HG03159 (cell line): ENCODE results near the gene UNC5B.

ENCODE experiments used
- ATAC-seq: cut with Tn5 transposase; IDR thresholded peaks from one replicate; pipeline ENCODE4 v1.9.1; 2021; ENCODE audit warnings: mild to moderate bottlenecking, moderate library complexity; ENCODE audit not compliant: unreplicated experiment

UNC5B gene

DNA sequence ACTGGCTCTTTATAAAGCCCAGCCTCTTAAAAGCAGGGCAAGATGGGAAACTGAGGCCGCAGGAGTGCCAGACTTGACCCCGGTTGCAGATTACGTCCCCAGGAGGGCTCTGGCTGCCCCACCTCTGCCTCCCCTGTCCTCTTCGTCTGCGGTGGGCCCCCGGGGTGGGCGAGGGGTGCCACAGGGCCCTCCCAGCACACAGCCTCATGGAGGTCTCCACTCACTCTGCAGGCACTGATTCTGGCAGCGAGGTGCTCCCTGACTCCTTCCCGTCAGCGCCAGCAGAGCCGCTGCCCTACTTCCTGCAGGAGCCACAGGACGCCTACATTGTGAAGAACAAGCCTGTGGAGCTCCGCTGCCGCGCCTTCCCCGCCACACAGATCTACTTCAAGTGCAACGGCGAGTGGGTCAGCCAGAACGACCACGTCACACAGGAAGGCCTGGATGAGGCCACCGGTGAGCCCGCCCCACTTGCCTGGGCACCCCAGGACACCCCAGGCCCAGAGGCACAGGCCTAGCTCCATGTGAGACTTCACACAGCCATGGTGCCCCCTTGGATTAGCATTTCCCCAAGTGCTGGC is 67.3 kb downstream of the UNC5B start:
- no peak for ATAC-seq

DNA sequence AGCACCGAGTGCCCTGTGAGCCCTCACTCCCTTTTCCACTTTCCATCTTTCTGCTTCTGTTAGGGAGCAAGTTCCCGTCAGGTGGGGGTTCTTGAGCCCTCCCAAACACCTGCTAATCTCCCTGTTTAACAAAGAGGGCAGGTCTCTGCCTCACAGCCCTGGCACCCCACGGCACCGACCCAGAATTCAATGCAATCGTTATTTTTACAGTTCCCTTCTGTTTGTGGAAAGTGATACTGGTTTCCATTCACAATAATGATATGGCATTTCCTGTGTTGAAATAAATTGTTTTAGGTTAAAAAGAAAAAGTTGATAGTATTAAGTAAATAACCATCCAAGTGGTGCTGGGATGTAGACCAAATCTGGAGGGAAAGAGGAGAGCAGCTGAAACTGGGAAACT is 67.8 kb downstream of the UNC5B start:
- no peak for ATAC-seq

DNA sequence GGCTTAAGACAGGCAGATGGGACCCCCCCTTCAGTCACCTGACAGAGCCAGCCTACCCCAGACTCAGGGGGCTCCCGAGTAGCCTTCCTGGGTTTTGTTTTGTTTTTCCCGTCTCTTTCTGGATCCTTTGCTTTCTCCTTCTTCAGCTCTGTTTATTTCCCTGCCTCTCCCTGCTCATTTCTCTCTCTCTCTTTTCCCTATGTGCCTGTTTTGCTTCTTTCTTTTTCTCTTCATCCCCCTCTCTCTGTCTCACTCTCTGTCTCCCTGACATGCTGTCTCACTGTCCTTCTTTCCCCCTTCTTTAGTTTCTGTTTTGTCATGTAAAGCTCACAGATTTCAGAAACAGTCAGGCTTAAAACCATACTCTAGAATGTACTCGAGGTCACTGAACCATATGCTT is 68.5 kb downstream of the UNC5B start:
- ATAC-seq: no peak

DNA sequence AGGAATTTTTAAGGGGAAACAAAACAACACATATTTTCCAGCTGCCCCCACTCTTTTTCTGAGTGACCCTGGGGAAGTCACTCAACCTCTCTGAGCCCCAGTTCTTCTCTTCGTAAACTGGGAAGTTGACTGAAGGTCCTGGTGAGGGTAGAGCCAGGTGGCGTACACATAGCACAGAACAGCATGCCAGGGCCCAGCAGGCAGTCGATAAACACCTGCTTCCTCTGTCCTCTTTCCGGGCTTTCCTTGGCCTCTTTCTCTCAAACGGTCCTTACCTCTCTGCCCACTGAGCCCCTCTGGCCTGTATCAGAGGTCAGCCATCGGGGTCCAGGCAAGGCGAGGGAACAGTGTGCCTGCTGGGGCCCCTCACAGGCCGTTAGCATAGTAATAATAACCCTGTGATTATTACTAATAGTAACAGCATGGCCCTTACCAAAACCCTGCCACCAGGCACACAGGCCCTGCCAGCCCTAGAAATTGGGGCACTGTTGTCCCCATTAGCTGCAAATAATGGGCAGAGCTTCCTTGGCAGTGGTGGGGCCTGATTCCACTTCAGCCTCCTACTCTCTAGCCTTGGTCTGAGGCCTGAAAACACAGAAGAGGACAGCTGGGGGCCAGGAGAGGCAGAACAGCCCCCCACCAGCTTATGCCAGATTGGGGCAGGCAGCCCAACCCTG is 69.4 kb downstream of the UNC5B start:
- ATAC-seq: no peak

DNA sequence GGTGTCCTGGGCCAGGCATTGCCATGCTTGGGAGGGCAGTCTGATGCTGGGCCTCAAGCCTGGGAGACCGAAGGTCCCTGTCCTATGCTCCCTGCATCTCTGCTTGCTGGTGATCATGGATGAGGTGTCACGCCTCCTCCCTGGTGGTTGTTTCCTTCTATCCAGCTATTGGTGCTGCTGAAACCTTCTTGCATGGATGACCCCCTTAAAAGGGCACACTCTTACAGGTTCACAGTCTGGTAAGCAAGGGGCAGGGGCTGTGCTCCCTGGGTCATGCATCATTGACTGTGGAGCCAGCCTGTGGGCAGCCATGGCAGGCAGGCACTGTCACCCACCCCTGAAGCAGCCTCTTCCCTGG is 69.9 kb downstream of the UNC5B start:
- ATAC-seq: no peak

DNA sequence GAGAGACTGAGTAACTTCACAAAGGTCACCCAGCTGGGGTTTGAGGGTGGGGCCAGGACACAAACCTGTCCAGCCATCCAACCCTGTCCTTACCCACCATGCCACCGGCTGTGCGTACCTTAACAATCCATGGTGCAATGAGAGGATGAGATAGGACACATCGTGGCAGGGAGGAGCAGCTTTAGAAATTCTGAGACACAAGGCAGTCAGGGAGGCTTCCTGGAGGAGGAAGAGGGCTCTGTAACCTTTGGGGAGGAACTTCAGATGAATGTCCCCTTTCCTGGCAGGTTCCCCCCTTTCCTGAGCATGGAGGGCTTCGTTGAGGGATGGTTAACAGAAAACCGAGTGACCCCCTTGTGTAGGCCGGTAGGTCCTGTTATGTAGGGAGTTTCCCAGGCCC is 71.0 kb downstream of the UNC5B start:
- ATAC-seq: no peak

DNA sequence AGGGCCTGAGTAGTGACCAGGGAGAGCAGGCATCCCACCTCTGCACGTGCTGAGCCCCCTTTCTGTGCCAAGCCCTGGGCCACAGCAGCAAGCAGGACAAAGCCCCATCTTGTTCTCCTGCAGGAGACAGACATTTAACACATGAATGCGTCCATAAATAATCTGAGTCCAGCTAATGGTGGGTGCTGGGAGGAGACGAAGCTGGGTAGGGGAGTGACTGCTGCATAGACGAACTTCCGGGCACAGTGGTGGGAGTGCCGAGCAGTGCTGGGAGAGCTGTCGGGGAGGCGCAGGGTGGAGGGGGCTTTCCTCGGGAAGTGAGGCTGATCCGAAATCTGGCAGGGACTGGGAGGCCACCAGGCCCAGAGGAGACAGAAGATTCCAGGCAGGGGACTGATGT is 71.5 kb downstream of the UNC5B start:
- ATAC-seq: no peak

DNA sequence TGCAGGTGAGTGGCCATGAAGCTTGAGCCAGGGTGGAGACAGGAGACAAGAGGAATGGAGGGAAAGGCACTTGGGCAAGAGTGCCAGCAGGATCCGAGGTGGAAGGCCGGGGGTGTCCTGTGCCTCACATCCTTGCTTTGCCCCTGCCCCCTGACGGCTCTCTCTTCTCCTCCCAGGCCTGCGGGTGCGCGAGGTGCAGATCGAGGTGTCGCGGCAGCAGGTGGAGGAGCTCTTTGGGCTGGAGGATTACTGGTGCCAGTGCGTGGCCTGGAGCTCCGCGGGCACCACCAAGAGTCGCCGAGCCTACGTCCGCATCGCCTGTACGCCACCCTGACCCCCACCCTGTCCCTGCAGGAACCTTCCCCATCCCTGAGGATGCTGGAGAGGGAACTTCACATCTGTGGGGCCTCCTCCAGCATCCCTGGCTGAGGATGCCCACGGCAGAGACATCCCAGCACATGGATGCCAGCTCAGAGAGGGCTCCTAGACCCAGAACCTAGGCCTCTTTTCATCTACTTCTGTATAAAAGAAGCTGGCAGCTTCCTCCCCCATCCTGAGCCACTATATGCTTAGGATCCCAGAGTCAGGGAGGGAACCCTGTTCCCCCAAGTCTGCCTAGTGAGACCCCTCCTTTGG is 72.3 kb downstream of the UNC5B start:
- ATAC-seq: no peak

DNA sequence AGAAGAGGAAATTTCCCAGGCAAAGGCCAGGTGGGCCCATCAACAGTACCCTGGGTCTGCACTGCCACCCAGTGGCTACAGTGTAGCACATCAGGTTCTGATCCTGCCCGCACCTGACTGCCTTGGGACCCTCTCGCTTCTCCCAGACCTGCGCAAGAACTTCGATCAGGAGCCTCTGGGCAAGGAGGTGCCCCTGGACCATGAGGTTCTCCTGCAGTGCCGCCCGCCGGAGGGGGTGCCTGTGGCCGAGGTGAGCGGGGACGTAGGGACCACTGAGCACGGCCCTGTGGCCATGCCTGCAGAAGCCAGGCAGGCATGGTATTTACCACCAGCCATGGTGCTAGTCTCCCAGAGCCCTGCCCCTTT is 72.8 kb downstream of the UNC5B start:
- ATAC-seq: no peak

DNA sequence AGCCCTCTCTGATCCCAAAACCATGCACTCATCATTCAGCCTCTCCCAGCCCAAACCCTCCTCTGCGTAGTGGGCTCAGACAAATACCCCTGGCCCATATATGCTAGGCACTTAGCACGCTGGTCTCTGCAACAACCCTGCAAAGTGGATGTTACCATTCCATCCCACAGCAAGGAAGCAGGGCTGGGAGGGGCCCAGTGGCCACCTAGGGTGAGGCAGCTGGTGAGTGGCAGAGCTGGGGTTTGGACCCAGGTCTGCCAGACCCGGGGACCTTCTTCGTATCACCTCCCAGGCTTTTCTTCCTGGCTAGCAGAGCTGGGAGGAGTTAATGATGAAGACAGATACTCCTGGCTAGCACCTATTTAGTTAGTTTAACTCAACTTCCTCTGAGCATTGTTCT is 73.6 kb downstream of the UNC5B start:
- no peak for ATAC-seq

DNA sequence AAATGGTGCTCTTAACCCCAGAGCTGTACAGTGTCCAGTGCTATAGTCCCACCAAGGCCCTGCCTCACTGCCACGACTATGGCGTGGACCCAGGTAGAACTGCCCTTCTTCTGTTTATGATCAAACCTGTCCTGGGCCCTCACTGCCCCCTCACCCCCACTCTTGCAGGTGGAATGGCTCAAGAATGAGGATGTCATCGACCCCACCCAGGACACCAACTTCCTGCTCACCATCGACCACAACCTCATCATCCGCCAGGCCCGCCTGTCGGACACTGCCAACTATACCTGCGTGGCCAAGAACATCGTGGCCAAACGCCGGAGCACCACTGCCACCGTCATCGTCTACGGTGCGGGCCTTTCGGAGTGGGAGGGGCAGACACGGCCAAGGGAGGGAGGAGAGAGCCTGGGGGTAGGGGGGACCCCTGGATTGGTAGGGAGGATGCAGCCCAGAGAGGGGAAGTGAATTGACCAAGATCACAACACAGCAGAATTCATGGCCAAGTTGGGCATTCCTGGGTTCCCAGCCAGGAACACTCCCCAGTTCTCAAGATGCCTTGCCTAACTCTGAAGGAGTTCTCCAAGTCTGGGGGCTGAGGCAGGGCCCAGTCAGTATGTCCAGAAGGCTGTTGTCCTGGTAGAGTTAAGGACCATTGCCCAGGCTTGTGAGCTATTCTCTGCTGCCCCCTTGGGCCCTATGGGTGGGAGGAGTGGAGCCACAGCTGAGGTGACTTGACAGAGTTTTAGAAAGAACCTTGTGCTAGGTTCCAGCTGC is 74.3 kb downstream of the UNC5B start:
- ATAC-seq: no peak

DNA sequence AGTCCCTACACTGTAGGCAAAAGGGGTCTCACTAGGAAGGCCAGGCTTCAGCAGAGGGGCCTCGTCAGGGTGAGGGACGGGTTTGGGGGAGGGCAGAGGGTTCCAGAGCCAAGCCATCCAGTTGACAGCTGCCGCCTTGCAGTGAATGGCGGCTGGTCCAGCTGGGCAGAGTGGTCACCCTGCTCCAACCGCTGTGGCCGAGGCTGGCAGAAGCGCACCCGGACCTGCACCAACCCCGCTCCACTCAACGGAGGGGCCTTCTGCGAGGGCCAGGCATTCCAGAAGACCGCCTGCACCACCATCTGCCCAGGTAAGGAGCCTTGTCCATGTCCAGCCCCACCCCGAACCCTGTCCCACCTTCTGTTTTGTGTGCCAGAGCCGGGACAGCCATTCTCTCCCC is 75.1 kb downstream of the UNC5B start:
- no peak for ATAC-seq

DNA sequence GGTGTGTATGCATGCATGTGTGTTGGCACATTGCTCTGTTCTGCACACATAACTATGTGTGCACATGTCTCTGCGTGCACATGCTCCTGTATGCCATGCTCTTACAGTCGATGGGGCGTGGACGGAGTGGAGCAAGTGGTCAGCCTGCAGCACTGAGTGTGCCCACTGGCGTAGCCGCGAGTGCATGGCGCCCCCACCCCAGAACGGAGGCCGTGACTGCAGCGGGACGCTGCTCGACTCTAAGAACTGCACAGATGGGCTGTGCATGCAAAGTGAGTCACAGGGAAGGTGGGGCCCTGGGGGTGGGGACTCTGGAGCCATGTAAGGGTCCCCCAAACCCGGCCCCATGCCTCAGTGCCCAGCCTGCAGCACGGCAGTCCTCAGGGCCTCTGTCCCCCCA is 76.1 kb downstream of the UNC5B start:
- no peak for ATAC-seq

DNA sequence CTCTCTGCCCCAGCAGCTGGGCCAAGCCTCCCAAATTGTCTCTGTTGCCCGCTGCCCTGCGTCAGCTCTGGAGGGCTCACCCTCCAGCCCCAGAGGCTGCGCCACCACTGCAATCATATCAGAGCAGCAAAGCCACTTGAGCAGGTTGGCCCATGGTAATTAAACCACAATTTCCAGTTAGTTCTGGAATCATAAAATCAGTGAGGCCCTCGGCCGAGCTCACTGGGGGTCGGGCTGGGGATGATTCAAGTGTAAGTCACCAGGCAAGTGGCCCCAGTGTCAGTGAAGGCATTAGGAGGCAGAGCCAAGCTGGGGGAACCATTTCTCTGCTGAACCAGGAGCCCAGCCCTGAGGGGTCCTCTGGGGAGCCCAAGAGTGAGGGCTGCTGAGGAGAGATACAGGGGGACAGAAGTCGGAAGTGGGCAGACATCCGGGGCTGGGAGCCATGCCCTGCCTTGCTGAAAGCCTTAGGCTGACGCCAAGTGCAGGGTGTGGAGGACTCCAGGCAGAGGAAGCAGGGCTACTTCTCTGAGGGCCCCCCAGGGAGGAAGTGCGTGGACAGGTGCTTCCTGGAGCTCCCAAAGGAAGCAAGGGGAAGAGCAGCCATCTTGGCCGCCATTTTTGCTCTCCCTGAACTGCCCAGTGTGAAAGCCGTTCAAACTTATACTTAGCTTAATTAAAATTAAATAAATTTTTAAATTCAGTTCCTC is 77.2 kb downstream of the UNC5B start:
- ATAC-seq: no peak

DNA sequence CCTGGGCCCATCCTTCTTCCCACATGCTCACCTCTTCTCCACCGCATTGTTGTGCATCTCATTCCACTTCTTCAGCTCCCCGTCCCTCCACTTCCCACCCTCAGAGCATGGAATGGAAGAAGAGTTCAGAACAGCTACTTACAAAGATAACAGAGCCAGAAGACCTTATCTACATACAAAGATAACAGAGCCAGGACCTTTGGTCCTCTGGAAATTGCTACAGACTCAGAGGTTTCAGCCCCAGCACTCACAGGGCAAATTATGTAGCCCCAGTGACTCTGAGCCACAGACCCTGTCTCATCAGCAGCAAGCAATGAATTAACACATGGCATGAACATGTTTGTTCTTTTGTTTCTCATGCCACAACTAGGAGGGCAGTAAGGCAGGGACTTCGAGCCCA is 78.0 kb downstream of the UNC5B start:
- ATAC-seq: no peak

DNA sequence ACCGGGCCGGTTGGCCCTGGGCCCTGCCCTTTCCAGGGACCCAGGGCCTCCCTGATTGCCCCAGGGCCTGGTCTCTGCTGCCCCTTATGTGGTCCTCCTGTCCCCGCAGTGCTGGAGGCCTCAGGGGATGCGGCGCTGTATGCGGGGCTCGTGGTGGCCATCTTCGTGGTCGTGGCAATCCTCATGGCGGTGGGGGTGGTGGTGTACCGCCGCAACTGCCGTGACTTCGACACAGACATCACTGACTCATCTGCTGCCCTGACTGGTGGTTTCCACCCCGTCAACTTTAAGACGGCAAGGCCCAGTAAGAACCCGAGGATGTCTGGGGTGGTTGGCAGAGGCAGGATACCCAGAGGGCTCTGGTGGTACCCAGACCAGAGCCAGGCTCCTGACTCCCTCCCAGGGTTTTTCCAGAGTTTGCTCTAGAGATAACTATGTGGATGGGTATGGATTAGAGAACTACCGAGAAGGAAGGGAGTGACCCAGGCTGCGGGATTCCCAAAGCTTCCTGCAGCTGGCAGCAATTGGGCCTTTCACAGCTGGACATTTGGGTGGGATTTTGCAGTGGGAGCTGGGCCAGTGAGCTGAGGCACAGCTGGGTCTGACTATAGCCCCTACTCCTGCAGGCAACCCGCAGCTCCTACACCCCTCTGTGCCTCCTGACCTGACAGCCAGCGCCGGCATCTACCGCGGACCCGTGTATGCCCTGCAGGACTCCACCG is 78.6 kb downstream of the UNC5B start:
- no peak for ATAC-seq

DNA sequence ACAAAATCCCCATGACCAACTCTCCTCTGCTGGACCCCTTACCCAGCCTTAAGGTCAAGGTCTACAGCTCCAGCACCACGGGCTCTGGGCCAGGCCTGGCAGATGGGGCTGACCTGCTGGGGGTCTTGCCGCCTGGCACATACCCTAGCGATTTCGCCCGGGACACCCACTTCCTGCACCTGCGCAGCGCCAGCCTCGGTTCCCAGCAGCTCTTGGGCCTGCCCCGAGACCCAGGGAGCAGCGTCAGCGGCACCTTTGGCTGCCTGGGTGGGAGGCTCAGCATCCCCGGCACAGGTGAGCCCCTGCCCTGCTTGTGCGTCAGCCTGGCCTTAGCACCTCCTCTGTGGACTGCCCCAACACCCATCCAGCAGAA is 79.1 kb downstream of the UNC5B start:
- no peak for ATAC-seq

DNA sequence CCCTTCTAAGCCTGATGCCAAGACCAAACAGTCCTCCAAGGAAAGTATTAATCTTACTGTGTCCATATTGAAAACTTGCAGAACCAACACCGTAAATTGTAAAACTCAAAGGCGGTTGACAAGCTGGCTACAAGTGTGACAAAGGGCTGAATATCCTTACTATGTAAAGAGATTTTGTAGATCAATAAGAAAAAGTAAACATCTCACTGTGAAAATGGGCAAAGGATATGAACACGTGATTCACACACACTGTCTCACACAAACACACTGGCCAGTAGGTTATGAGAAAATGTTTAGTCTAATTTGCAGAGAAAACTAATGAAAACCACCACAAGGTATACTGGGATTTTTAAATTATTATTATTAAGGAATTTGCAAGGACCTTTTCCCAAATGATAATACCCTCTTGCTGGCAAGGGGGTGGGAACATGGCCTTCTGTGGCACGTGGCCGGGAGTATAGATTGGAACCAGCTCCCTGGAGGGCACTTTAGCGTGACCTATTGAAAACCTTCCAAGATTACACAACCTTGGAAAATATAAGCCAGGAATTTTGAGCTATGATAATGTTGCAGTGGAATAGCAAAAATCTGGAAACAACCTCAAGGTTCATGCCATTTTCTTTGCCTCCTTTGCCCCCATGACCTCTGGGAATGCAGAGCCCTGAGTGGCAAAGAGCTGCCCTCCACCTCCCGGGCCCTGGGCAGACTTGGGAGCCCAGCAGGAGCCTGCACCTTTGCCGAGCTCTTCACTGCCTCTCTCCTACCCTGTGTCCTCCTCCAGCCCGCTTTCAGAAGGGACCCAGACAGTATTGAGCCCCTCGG is 80.5 kb downstream of the UNC5B start:
- no peak for ATAC-seq

DNA sequence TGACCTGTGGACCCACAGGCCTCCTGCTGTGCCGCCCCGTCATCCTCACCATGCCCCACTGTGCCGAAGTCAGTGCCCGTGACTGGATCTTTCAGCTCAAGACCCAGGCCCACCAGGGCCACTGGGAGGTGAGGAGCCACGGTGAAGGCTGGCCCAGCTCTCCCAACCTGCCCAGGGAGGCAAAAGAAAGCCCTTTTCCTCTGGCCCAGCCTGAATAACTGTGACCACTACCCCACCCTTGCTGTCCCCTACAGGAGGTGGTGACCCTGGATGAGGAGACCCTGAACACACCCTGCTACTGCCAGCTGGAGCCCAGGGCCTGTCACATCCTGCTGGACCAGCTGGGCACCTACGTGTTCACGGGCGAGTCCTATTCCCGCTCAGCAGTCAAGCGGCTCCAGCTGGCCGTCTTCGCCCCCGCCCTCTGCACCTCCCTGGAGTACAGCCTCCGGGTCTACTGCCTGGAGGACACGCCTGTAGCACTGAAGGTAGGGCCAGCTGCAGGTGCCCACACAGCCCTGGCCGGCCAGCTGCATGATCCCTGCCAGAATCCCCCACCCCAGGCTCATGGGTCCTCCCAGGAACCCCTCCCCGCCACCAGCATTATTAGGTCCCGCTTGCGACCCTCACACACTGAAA is 81.2 kb downstream of the UNC5B start:
- no peak for ATAC-seq
